ENCODE data around the gene ZMYM2. TPM values are rescaled to one million over a fixed set of nuclear protein-coding genes. Genes with fewer than 3 reads are reported as not detected.

The ZMYM2 gene
- polyA plus RNA-seq, 3 donors = 6.7 to 32.6 (median 8.5) TPM

- H3K27me3 ChIP-seq (ENCODE audit: control insufficient read depth in 2 of 2, insufficient read depth in 2 of 2, low read length in 2 of 2) = peaks cover 0 to 6% of the 10 kb centered on the region in 2 donors
- Mint-ChIP-seq H3K36me3 (no peaks in the 10 kb centered on the region), H3K9me3 (peaks cover 0 to 4% (median 0%) of the 10 kb centered on the region in 7 donors), H3K27me3 (ENCODE audit: low read depth in 3 of 3) (peaks cover 4 to 12% (median 5%) of the 10 kb centered on the region in 3 donors), H3K4me1 (peaks cover 4% of the 10 kb centered on the region), H3K4me3 (no peak overlapping the region), H3K27ac (no peak overlapping the region)
- WGBS (ENCODE audit: insufficient coverage) = 95% methylated on average over 9 of the region's 10 CpGs
- H3K4me1 ChIP-seq (ENCODE audit: control insufficient read depth in 1 of 2, insufficient read depth in 2 of 2, low read length in 2 of 2) = peaks cover 9 to 11% of the 10 kb centered on the region in 2 donors
- H3K79me2 ChIP-seq (ENCODE audit: insufficient read depth, low read length) = no peaks in the 10 kb centered on the region
- TF ChIP-seq CTCF (IDR thresholded peaks at IDR 0.05) = no peak
- H4K20me1 ChIP-seq (ENCODE audit: insufficient read depth, low read length) = no peaks in the 10 kb centered on the region
- H2AFZ ChIP-seq (ENCODE audit: insufficient read depth, low read depth, low read length, poor library complexity, severe bottlenecking) = no peak overlapping the region
- H3K4me2 ChIP-seq (replicated peaks; ENCODE audit: extremely low read depth, low read length, poor library complexity, severe bottlenecking) = no peak overlapping the region
- intact Hi-C loops (cut with micrococcal nuclease) = no loop called here
- H3K36me3 ChIP-seq (replicated peaks in 1 of 2; ENCODE audit: control insufficient read depth in 1 of 2, insufficient read depth in 2 of 2, low read length in 2 of 2) = no peaks in the 10 kb centered on the region
- no peak overlapping the region for H3K27ac ChIP-seq (ENCODE audit: low read depth in 1 of 2, low read length in 2 of 2)
- H3K9me3 ChIP-seq (replicated peaks in 1 of 2; ENCODE audit: control insufficient read depth in 1 of 2, insufficient read depth in 1 of 2, low read length in 2 of 2) = no peaks in the 10 kb centered on the region
- DNase-seq = no peak
- no peak overlapping the region for H3K9ac ChIP-seq (ENCODE audit: insufficient read depth, low read length, poor library complexity, severe bottlenecking)
- H3K4me3 ChIP-seq (replicated peaks in 1 of 3; ENCODE audit: low read depth in 2 of 3, low read length in 3 of 3) = no peak overlapping the region
Measured at GRCh38 chr13:20114066-20114610, 155.6 kb downstream of the ZMYM2 start.

DNA sequence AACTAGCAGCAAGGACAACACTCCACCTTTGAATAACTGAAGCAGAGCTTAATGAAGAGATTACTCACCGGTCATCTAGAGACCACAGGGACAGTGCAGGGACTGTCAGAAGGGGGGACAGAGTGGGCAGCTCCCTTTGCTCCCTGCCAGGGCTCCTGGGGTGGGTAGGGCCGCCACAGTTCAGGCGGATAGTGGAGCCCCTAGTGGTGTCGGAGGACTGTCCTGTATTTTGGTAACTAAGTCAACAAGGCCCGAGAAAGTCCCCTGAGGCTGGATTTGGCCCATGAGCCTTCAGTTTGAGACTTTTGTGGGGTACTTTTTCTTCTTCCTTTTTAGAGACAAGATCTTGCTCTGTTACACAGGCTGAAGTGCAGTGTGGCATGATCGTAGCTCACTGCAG lies 157.7 kb downstream of the ZMYM2 start:
- H3K27me3 ChIP-seq (ENCODE audit: control insufficient read depth in 2 of 2, insufficient read depth in 2 of 2, low read length in 2 of 2) = peaks cover 0 to 6% of the 10 kb centered on the region in 2 donors
- no peaks in the 10 kb centered on the region for H3K36me3 ChIP-seq (replicated peaks in 1 of 2; ENCODE audit: control insufficient read depth in 1 of 2, insufficient read depth in 2 of 2, low read length in 2 of 2)
- Mint-ChIP-seq H3K9me3 (peaks cover 0 to 4% (median 0%) of the 10 kb centered on the region in 7 donors), H3K36me3 (no peaks in the 10 kb centered on the region), H3K27me3 (ENCODE audit: low read depth in 3 of 3) (peaks cover 4 to 16% (median 5%) of the 10 kb centered on the region in 3 donors), H3K4me3 (no peak overlapping the region), H3K4me1 (peaks cover 21% of the 10 kb centered on the region), H3K27ac (no peak overlapping the region)
- H3K4me1 ChIP-seq (ENCODE audit: control insufficient read depth in 1 of 2, insufficient read depth in 2 of 2, low read length in 2 of 2) = peaks cover 17 to 31% of the 10 kb centered on the region in 2 donors
- no peak overlapping the region for H2AFZ ChIP-seq (ENCODE audit: insufficient read depth, low read depth, low read length, poor library complexity, severe bottlenecking)
- no peak for TF ChIP-seq CTCF (IDR thresholded peaks at IDR 0.05)
- no peak overlapping the region for H3K9ac ChIP-seq (ENCODE audit: insufficient read depth, low read length, poor library complexity, severe bottlenecking)
- no peaks in the 10 kb centered on the region for H3K9me3 ChIP-seq (replicated peaks in 1 of 2; ENCODE audit: control insufficient read depth in 1 of 2, insufficient read depth in 1 of 2, low read length in 2 of 2)
- intact Hi-C loops (cut with micrococcal nuclease) = no loop called here
- no peak overlapping the region for H3K4me2 ChIP-seq (replicated peaks; ENCODE audit: extremely low read depth, low read length, poor library complexity, severe bottlenecking)
- no peak overlapping the region for H3K27ac ChIP-seq (ENCODE audit: low read depth in 1 of 2, low read length in 2 of 2)
- H3K4me3 ChIP-seq (replicated peaks in 1 of 3; ENCODE audit: low read depth in 2 of 3, low read length in 3 of 3) = no peak overlapping the region
- no peak for DNase-seq
- 92% methylated on average over 1 of the region's 6 CpGs for WGBS (ENCODE audit: insufficient coverage)
- H4K20me1 ChIP-seq (ENCODE audit: insufficient read depth, low read length) = no peaks in the 10 kb centered on the region
- no peaks in the 10 kb centered on the region for H3K79me2 ChIP-seq (ENCODE audit: insufficient read depth, low read length)
